Chondrocyte (in vitro differentiated cells): ENCODE results near the gene THADA. TPM values are rescaled to one million over a fixed set of nuclear protein-coding genes. Genes with fewer than 3 reads are reported as not detected.
A peak's percentile ranks its signal among the peaks of the same experiment; 100 is the strongest.

Experiments used
- DNase-seq: peaks from one replicate; pipeline ENCODE4 v3.0.0; 2021; ENCODE audit warnings: mixed read lengths, low spot score
- H3K27ac Mint-ChIP-seq: one replicate; pipeline ENCODE4 v1.8.0; 2021; ENCODE audit warnings: mild to moderate bottlenecking, moderate library complexity, mixed read lengths; ENCODE audit not compliant: unreplicated experiment
- H3K27me3 Mint-ChIP-seq: 2 replicates; pipeline ENCODE4 v1.8.0; 2021; ENCODE audit warnings: low read depth, mixed read lengths
- H3K36me3 Mint-ChIP-seq: 2 replicates; pipeline ENCODE4 v1.8.0; 2021; ENCODE audit warnings: low read depth, mixed read lengths
- H3K4me1 Mint-ChIP-seq: 2 replicates; pipeline ENCODE4 v1.8.0; 2021; ENCODE audit warnings: low read depth, mild to moderate bottlenecking, mixed read lengths
- H3K4me3 Mint-ChIP-seq: one replicate; pipeline ENCODE4 v1.8.0; 2021; ENCODE audit warnings: mild to moderate bottlenecking, moderate library complexity, mixed read lengths; ENCODE audit not compliant: unreplicated experiment
- H3K9me3 Mint-ChIP-seq: 2 replicates; pipeline ENCODE4 v1.8.0; 2021; ENCODE audit warnings: low read depth, mixed read lengths
- CTCF ChIP-seq: fragments of 200-600 bp; sonication (generic); IDR thresholded peaks from 2 replicates; pipeline ENCODE4 v1.5.0; 2021; ENCODE audit warnings: antibody characterized with exemption, mild to moderate bottlenecking, moderate library complexity
- total RNA-seq: library from RNA; stranded (reverse); gene quantifications from 3 replicates; pipeline ENCODE4 v1.2.1, GENCODE V29; 2021

The THADA gene
- total RNA-seq, 1 donor from 2014 or later: 28.4 TPM

GRCh38 chr2:43194121-43194869 is 401.5 kb downstream of the THADA start:
- H3K27ac Mint-ChIP-seq: no peak overlapping the region
- no peaks in the 10 kb centered on the region for H3K27me3 Mint-ChIP-seq
- peaks cover 2% of the 10 kb centered on the region for H3K36me3 Mint-ChIP-seq
- DNase-seq: no peak
- H3K9me3 Mint-ChIP-seq: no peaks in the 10 kb centered on the region
- H3K4me1 Mint-ChIP-seq: peaks cover 10% of the 10 kb centered on the region
- no peak overlapping the region for H3K4me3 Mint-ChIP-seq
- TF ChIP-seq CTCF: no peak

- no peaks in the 10 kb centered on the region for H3K27me3 Mint-ChIP-seq
- peaks cover 10% of the 10 kb centered on the region for H3K4me1 Mint-ChIP-seq
- peaks cover 2% of the 10 kb centered on the region for H3K36me3 Mint-ChIP-seq
- TF ChIP-seq CTCF: no peak
- H3K9me3 Mint-ChIP-seq: no peaks in the 10 kb centered on the region
- no peak overlapping the region for H3K4me3 Mint-ChIP-seq
- H3K27ac Mint-ChIP-seq: no peak overlapping the region
- no peak for DNase-seq
Observed at GRCh38 chr2:43193652-43194120, 402.2 kb downstream of the THADA start.

- Mint-ChIP-seq H3K27me3 (no peaks in the 10 kb centered on the region), H3K4me1 (peaks cover 10% of the 10 kb centered on the region), H3K9me3 (no peaks in the 10 kb centered on the region), H3K36me3 (peaks cover 2% of the 10 kb centered on the region), H3K4me3 (no peak overlapping the region), H3K27ac (no peak overlapping the region)
- TF ChIP-seq CTCF: no peak
- no peak for DNase-seq
Observed at GRCh38 chr2:43192744-43193651, 402.8 kb downstream of the THADA start.

GRCh38 chr2:43191947-43192516 is 403.8 kb downstream of the THADA start:
- H3K9me3 Mint-ChIP-seq: no peaks in the 10 kb centered on the region
- H3K4me1 Mint-ChIP-seq: peaks cover 4% of the 10 kb centered on the region
- peaks cover 2% of the 10 kb centered on the region for H3K36me3 Mint-ChIP-seq
- no peaks in the 10 kb centered on the region for H3K27me3 Mint-ChIP-seq
- TF ChIP-seq CTCF: peak; percentile 57
- H3K27ac Mint-ChIP-seq: no peak overlapping the region
- no peak overlapping the region for H3K4me3 Mint-ChIP-seq
- DNase-seq: no peak
